HG03108 (cell line): Measurements from ENCODE around the gene NADSYN1.

Experiments used
- ATAC-seq: cut with Tn5 transposase; IDR thresholded peaks from one replicate; pipeline ENCODE4 v1.9.1; 2021; ENCODE audit warnings: moderate library complexity; ENCODE audit not compliant: unreplicated experiment

NADSYN1 gene

GRCh38 chr11:71472357-71472885, 19.4 kb downstream of the NADSYN1 start:
- ATAC-seq = no peak

GRCh38 chr11:71472941-71473792, 20.2 kb downstream of the NADSYN1 start:
- no peak for ATAC-seq

GRCh38 chr11:71473793-71474080, 20.7 kb downstream of the NADSYN1 start:
- ATAC-seq = no peak

- ATAC-seq = no peak
Measured at GRCh38 chr11:71474141-71474770, 21.3 kb downstream of the NADSYN1 start.

GRCh38 chr11:71474771-71475483, 21.9 kb downstream of the NADSYN1 start:
- no peak for ATAC-seq

- ATAC-seq = no peak
Measured at GRCh38 chr11:71476031-71476430, 23.0 kb downstream of the NADSYN1 start.

- ATAC-seq = no peak
Measured at GRCh38 chr11:71476926-71477640, 24.1 kb downstream of the NADSYN1 start.

GRCh38 chr11:71477641-71478527, 24.9 kb downstream of the NADSYN1 start:
- ATAC-seq = no peak

GRCh38 chr11:71478528-71478840, 25.5 kb downstream of the NADSYN1 start:
- ATAC-seq = no peak

GRCh38 chr11:71481101-71481960, 28.3 kb downstream of the NADSYN1 start:
- ATAC-seq = no peak

- ATAC-seq = no peak
Measured at GRCh38 chr11:71482216-71482615, 29.2 kb downstream of the NADSYN1 start.

GRCh38 chr11:71482746-71483364, 29.9 kb downstream of the NADSYN1 start:
- no peak for ATAC-seq

GRCh38 chr11:71483692-71484091, 30.7 kb downstream of the NADSYN1 start:
- ATAC-seq = no peak

- no peak for ATAC-seq
Measured at GRCh38 chr11:71484248-71485062, 31.5 kb downstream of the NADSYN1 start.

GRCh38 chr11:71485063-71485399, 32.0 kb downstream of the NADSYN1 start:
- ATAC-seq = no peak

- no peak for ATAC-seq
Measured at GRCh38 chr11:71485466-71485865, 32.5 kb downstream of the NADSYN1 start.

- no peak for ATAC-seq
Measured at GRCh38 chr11:71486320-71486719, 33.3 kb downstream of the NADSYN1 start.

GRCh38 chr11:71488681-71489270, 35.8 kb downstream of the NADSYN1 start:
- ATAC-seq = no peak
